Activated naive CD8-positive, alpha-beta T cell (primary cell): ENCODE data around the gene TAF1D.
A peak's percentile ranks its signal among the peaks of the same experiment; 100 is the strongest.
"Not testable (repeated sequence)": the region's sequence is repeated elsewhere in the genome, so short reads cannot be mapped to it uniquely, and the experiment has no call there.

Experiments used
- H3K27ac Mint-ChIP-seq: one replicate; pipeline ENCODE4 v1.8.0; 2021; ENCODE audit warnings: mixed read lengths
- H3K27me3 Mint-ChIP-seq: one replicate; pipeline ENCODE4 v1.8.0; 2021; ENCODE audit warnings: mixed read lengths
- H3K36me3 Mint-ChIP-seq: one replicate; pipeline ENCODE4 v1.8.0; 2021; ENCODE audit warnings: mixed read lengths
- H3K4me1 Mint-ChIP-seq: one replicate; pipeline ENCODE4 v1.8.0; 2021; ENCODE audit warnings: low read depth, mixed read lengths
- H3K4me3 Mint-ChIP-seq: one replicate; pipeline ENCODE4 v1.8.0; 2021; ENCODE audit warnings: mild to moderate bottlenecking, mixed read lengths
- H3K9me3 Mint-ChIP-seq: one replicate; pipeline ENCODE4 v1.8.0; 2021; ENCODE audit warnings: low read depth, mixed read lengths

TAF1D gene, protein sequence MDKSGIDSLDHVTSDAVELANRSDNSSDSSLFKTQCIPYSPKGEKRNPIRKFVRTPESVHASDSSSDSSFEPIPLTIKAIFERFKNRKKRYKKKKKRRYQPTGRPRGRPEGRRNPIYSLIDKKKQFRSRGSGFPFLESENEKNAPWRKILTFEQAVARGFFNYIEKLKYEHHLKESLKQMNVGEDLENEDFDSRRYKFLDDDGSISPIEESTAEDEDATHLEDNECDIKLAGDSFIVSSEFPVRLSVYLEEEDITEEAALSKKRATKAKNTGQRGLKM

DNA sequence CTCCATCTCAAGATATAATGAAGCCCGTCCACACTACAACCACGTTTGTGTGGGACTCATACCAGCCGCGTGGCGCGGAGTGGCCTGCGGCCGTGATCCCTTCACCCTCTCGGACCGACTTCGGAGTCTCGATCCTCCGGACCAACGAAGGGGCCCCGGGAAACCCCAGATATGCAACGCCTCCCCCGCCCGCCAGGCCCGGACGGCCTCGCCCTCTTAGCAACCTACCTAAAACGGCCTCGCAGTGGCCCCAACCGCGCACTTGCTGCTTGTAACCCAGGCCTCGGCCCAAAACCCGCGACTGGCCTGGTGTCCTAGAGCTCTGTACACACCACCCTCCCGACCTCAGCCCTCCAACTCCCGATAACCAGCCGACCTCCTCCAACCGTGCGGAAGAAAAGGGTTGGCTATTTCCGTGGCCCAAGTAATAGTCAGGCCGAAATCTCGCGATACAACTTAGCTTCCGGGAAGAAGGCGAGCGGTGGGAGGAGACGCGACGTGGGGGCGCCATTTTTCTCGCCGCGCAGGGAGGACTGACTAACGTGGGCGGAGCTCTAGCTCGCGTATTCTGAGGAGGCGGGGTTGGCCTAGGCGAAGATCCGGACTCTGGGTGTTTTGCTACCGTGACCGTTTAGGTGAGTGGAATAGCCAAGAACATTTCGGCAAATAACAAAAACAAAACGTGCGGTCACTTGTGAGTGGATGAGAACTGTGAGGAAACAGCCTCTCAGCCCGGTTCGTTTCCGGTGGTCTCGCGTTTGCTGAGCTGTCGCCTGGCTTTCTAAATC lies at the start of gene TAF1D, which contains the start of gene C11orf54:
Gene TAF1D, minus strand, starts transcription at position 402 of the 788 bp plus-strand sequence. CDS start 2,191 bp downstream, outside the sequence.
Gene C11orf54, plus strand, starts transcription at position 579 of the 788 bp plus-strand sequence. CDS start 5,722 bp downstream, outside the sequence.
- peaks cover 57% of the 10 kb centered on the region for H3K4me1 Mint-ChIP-seq
- H3K27me3 Mint-ChIP-seq: no peaks in the 10 kb centered on the region
- no peaks in the 10 kb centered on the region for H3K9me3 Mint-ChIP-seq
- H3K4me3 Mint-ChIP-seq: peak within 1 kb of the TSS; percentile 100
- peak within 1 kb of the TSS; percentile 100 for H3K27ac Mint-ChIP-seq
- peaks cover 37% of the 10 kb centered on the region for H3K36me3 Mint-ChIP-seq

GRCh38 chr11:93784935-93785360 lies 43.7 kb upstream of the TAF1D start:
- Mint-ChIP-seq H3K27me3 (no peaks in the 10 kb centered on the region), H3K4me3 (peak overlapping the region; percentile 100), H3K36me3 (peaks cover 10% of the 10 kb centered on the region), H3K4me1 (peaks cover 43% of the 10 kb centered on the region), H3K27ac (peak overlapping the region; percentile 97), H3K9me3 (no peaks in the 10 kb centered on the region)

GRCh38 chr11:93784145-93784934 lies 43.0 kb upstream of the TAF1D start, which contains the start of gene MED17:
Gene MED17 (plus strand): TSS chr11:93784282. CDS start chr11:93784514, 232 bp downstream.
- Mint-ChIP-seq H3K9me3 (no peaks in the 10 kb centered on the region), H3K4me3 (peak within 1 kb of the TSS; percentile 100), H3K4me1 (peaks cover 43% of the 10 kb centered on the region), H3K36me3 (peaks cover 10% of the 10 kb centered on the region), H3K27ac (peak within 1 kb of the TSS; percentile 97), H3K27me3 (no peaks in the 10 kb centered on the region)

- Mint-ChIP-seq H3K27ac (peak overlapping the region; percentile 97), H3K27me3 (no peaks in the 10 kb centered on the region), H3K4me1 (peaks cover 41% of the 10 kb centered on the region), H3K36me3 (peaks cover 9% of the 10 kb centered on the region), H3K9me3 (no peaks in the 10 kb centered on the region), H3K4me3 (peak overlapping the region; percentile 100)
These were observed 42.5 kb upstream of the TAF1D start for GRCh38 chr11:93783765-93784144.

DNA sequence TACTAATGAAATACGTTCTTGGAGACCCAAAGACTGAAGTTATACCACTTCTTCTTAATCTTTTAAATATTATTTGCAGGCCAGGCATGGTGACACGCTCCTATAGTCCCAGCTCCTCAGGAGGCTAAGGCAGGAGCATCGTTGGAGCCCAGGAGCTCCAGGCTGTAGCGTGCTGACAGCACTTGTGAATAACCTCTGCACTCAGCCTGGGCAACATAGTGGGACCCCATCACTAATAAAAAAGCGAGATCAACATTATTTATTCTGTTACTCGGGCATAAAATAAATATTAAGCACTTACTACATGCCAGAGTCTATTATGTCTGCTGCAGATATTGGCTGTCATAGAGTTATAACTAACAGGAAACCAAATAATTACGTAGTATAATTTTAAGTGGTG lies 42.1 kb upstream of the TAF1D start:
- no peaks in the 10 kb centered on the region for H3K9me3 Mint-ChIP-seq
- peak overlapping the region; percentile 100 for H3K4me3 Mint-ChIP-seq
- H3K36me3 Mint-ChIP-seq: peaks cover 7% of the 10 kb centered on the region
- peaks cover 39% of the 10 kb centered on the region for H3K4me1 Mint-ChIP-seq
- no peaks in the 10 kb centered on the region for H3K27me3 Mint-ChIP-seq
- peak overlapping the region; percentile 28 for H3K27ac Mint-ChIP-seq

DNA sequence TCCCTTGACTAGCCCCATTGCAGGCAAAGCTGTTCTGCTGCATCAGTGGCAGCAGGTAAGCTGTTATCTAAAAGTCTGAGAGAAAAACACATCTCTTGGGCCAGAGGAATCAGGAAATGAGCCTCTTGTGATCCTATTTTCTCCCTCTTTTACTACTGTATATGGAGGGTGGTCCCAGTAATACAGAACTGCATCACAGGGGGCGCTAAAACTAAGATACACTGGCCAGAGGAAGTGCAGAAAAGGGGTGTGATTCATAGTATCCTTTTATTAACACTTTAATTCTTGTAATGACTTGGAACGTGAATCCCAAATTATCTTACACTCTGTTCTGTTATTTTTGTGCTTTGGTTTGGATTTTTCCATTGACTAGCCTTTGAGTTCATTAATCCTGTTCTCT lies 34.0 kb upstream of the TAF1D start:
- Mint-ChIP-seq H3K4me3 (no peak overlapping the region), H3K9me3 (no peaks in the 10 kb centered on the region), H3K4me1 (no peaks in the 10 kb centered on the region), H3K36me3 (no peaks in the 10 kb centered on the region), H3K27me3 (no peaks in the 10 kb centered on the region), H3K27ac (no peak overlapping the region)

- not testable (repeated sequence) for H3K36me3 Mint-ChIP-seq, H3K27ac Mint-ChIP-seq, H3K9me3 Mint-ChIP-seq, H3K4me1 Mint-ChIP-seq, H3K4me3 Mint-ChIP-seq, H3K27me3 Mint-ChIP-seq
These were observed 33.3 kb upstream of the TAF1D start for GRCh38 chr11:93774560-93774959.

DNA sequence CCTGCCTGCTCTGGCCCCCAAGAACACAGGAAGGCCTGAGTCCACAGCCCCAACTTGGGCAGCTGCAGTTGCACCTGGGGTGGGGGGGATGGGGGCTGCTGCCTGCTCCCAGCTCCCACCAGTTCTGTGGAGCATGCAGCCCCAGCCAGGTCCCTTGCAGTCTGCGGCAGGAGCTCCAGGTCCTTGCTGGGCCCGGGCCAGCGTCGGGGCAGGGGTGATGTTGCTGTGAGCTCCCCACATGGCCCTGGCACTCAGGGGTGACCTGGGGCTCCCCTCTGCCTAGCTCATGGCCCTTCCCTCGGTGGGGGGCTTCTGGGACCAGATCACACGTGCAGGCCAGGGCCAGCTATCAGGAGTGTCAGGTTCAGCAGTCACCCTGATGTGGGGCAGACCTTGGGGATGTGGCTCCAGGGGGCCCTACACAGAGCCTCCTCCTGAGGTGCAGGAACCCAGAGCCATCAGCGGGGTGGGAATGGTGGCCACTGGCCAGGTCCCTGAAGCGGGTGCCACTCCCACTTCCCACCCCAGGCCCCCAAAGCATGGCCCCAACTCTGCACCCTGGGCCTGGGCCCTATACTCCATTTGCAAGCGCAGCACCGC lies 32.4 kb upstream of the TAF1D start:
- no peaks in the 10 kb centered on the region for H3K4me1 Mint-ChIP-seq
- no peaks in the 10 kb centered on the region for H3K27me3 Mint-ChIP-seq
- no peaks in the 10 kb centered on the region for H3K9me3 Mint-ChIP-seq
- no peak overlapping the region for H3K4me3 Mint-ChIP-seq
- H3K27ac Mint-ChIP-seq: no peak overlapping the region
- H3K36me3 Mint-ChIP-seq: no peaks in the 10 kb centered on the region

- no peak overlapping the region for H3K4me3 Mint-ChIP-seq
- no peaks in the 10 kb centered on the region for H3K27me3 Mint-ChIP-seq
- no peaks in the 10 kb centered on the region for H3K4me1 Mint-ChIP-seq
These were observed 31.8 kb upstream of the TAF1D start for GRCh38 chr11:93773045-93773477.

DNA sequence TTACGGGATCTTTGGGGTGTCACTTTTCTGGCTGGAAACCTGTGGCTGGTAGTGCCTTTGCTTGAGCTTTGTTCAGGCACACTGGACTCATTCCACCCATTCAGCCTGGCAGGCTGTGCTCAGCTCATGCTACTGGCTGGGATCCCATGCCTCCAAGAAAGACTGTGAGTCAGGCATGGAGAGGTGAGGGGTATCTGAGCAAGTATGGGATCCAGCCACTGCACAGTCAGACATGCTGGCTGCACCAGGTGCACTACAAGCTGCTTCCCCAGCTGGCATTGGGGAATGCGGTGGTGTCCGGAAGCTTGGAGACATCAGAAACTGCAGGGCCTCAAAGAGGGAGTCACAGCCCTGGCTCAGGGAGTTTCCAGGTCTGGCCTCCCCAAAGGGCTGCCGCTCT lies 30.8 kb upstream of the TAF1D start:
- Mint-ChIP-seq H3K4me1 (no peaks in the 10 kb centered on the region), H3K36me3 (no peaks in the 10 kb centered on the region), H3K9me3 (no peaks in the 10 kb centered on the region), H3K27ac (no peak overlapping the region), H3K27me3 (no peaks in the 10 kb centered on the region), H3K4me3 (no peak overlapping the region)

More at GRCh38 chr11:93773045-93773477, 31.8 kb upstream of the TAF1D start:
- no peaks in the 10 kb centered on the region for H3K9me3 Mint-ChIP-seq
- no peaks in the 10 kb centered on the region for H3K36me3 Mint-ChIP-seq
- no peak overlapping the region for H3K27ac Mint-ChIP-seq

- Mint-ChIP-seq H3K27ac (no peak overlapping the region), H3K9me3 (no peaks in the 10 kb centered on the region), H3K36me3 (no peaks in the 10 kb centered on the region), H3K4me1 (no peaks in the 10 kb centered on the region), H3K4me3 (no peak overlapping the region), H3K27me3 (no peaks in the 10 kb centered on the region)
These were observed 28.9 kb upstream of the TAF1D start for GRCh38 chr11:93770160-93770559.

DNA sequence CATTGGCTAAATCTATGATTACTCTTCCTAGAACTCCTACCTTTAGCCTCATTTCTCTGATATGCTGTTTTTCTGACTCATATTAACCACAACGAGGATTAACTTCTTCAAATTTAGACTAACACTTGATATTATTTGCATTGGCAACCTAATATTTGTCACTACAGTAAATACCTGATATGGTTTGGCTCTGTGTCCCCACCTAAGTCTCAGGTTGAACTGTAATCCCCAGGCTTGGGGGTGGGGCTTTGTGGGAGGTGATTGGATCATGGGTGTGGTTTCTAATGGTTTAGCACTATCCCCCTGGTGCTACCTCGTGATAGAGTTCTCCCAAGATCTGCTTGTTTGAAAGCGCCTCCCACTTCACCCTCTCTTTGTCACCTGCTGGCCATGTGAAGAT lies 25.7 kb upstream of the TAF1D start:
- H3K27me3 Mint-ChIP-seq: no peaks in the 10 kb centered on the region
- no peak overlapping the region for H3K27ac Mint-ChIP-seq
- H3K36me3 Mint-ChIP-seq: no peaks in the 10 kb centered on the region
- H3K4me3 Mint-ChIP-seq: no peak overlapping the region
- no peaks in the 10 kb centered on the region for H3K9me3 Mint-ChIP-seq
- no peaks in the 10 kb centered on the region for H3K4me1 Mint-ChIP-seq

DNA sequence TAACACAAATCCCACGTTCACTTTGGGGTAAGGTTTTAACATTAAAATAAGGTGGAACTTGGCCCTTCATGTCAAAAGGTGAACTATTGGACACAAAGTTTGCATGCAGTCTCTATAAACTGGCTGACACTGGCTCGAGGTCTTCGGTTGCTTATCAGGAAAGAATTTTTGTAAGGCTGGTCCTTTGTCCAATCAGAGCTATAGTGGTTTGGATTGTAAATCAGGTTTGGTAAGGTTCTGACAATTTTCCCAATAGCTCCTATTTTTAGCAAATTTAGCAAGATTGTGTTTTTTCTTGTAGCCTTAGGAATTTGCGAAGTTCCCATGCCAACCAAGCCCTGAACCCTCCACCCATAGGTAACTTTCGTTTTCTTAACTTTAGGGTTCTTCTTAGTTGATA lies 25.2 kb upstream of the TAF1D start:
- H3K4me1 Mint-ChIP-seq: no peaks in the 10 kb centered on the region
- no peak overlapping the region for H3K27ac Mint-ChIP-seq
- no peaks in the 10 kb centered on the region for H3K36me3 Mint-ChIP-seq
- no peak overlapping the region for H3K4me3 Mint-ChIP-seq
- no peaks in the 10 kb centered on the region for H3K9me3 Mint-ChIP-seq
- no peaks in the 10 kb centered on the region for H3K27me3 Mint-ChIP-seq

DNA sequence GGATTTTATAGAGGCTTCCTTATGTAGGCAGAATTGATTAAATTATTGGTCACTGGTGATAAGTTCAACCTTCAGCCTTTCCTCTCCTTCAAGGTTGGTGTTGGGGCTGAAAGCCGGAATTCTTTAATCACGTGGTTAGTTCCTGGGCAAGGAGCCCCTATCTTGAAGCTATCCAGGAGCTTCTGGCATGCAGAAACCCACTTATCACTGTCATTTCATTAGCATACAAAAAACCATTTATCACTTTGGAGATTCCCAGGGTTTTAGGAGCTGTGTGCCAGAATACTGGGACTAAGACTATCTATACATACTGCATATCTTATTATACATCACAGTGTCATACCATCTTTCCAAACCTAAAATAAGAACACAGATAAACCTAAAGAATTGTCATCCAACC lies 24.3 kb upstream of the TAF1D start:
- no peaks in the 10 kb centered on the region for H3K27me3 Mint-ChIP-seq
- no peak overlapping the region for H3K27ac Mint-ChIP-seq
- H3K4me1 Mint-ChIP-seq: no peaks in the 10 kb centered on the region
- H3K36me3 Mint-ChIP-seq: no peaks in the 10 kb centered on the region
- H3K9me3 Mint-ChIP-seq: no peaks in the 10 kb centered on the region
- H3K4me3 Mint-ChIP-seq: no peak overlapping the region
